ENCODE measurements around the gene AZIN2. TPM values are rescaled to one million over a fixed set of nuclear protein-coding genes. Genes with fewer than 3 reads are reported as not detected.
"Not testable (repeated sequence)": the region's sequence is repeated elsewhere in the genome, so short reads cannot be mapped to it uniquely, and the experiment has no call there.

The AZIN2 gene
- polyA plus RNA-seq, 6 donors from 2014 or later, result 0.05 to 1.9 (median 0.33) TPM; not detected in 1

DNA sequence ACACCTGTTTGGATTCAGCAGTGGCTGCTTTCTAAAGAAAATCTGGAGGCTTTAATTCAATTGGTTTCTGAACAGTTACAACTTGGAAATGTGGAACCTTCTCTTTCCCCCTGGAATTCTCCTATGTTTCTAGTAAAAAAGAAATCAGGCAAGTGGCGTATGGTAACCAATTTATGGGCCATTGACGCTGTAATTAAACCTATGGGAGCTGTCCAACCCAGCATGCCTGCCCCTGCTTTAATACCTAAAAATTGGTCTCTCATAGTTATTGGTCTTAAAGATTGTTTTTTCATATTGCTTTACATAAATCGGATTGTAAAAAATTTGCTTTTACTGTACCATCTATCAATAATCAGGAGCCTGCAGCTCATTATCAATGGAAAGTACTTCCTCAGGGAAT, 14.5 kb upstream of the AZIN2 start:
- peaks cover 4 to 16% (median 16%) of the 10 kb centered on the region in 3 donors for H3K27me3 Mint-ChIP-seq
- peaks cover 32 to 70% (median 60%) of the 10 kb centered on the region in 7 donors for H3K9me3 Mint-ChIP-seq
- ATAC-seq (ENCODE audit: low read depth in 2 of 2); DNase-seq; H3K4me1 Mint-ChIP-seq; H3K4me3 Mint-ChIP-seq; H3K27ac Mint-ChIP-seq: not testable (repeated sequence)
- peaks cover 24 to 62% of the 10 kb centered on the region in 2 donors for H3K36me3 Mint-ChIP-seq

DNA sequence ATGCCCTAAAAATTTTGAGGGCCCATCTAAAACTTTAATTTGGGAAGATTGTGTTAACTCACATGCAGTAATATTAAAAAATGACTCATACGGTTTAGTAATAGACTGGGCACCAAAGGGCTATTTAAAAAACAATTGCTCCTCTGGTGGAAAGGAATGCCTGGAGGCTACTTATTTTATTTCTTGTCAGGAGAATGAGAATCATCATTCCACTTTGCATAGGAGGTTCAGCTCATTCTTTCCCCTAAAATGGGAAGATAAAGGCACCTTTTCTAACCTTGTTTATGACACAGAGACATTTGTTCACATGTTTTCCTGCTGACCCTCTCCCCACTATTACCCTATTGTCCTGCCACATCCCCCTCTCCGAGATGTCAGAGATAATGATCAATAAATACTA, 12.8 kb upstream of the AZIN2 start:
- not testable (repeated sequence) for H3K27ac Mint-ChIP-seq; DNase-seq; H3K4me3 Mint-ChIP-seq; ATAC-seq (ENCODE audit: low read depth in 2 of 2); H3K4me1 Mint-ChIP-seq
- Mint-ChIP-seq H3K27me3 (peaks cover 0 to 16% (median 16%) of the 10 kb centered on the region in 3 donors), H3K9me3 (peaks cover 24 to 54% (median 49%) of the 10 kb centered on the region in 7 donors), H3K36me3 (peaks cover 24 to 46% of the 10 kb centered on the region in 2 donors)

DNA sequence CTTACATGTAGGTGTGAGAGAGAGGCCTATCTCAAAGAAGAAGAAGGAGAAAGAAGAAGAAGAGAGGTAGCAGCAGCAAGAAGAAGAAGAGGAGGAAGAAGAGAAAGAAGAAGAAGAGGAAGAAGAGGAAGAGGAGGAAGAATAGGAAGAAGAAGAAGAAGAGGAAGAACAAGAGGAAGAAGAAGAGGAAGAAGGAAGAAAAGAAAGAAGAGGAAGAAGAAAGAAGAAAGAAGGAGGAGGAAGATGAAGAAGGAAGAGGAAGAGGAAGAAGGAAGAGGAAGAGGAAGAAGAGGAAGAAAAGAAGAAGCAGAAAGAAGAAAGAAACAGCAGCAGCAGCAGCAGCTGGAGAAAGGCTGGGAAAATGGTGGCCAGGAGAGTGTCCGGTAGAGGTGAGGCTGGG, 10.3 kb upstream of the AZIN2 start:
- peaks cover 14 to 29% (median 25%) of the 10 kb centered on the region in 7 donors for H3K9me3 Mint-ChIP-seq
- H3K4me3 Mint-ChIP-seq, result no peak overlapping the region
- peak overlapping the region in 5 of 6 donors; percentile 2 to 73 (median 51) for H3K27ac Mint-ChIP-seq
- H3K4me1 Mint-ChIP-seq, result peaks cover 6 to 9% (median 9%) of the 10 kb centered on the region in 3 donors
- peaks cover 12 to 24% of the 10 kb centered on the region in 2 donors for H3K36me3 Mint-ChIP-seq
- peaks cover 0 to 16% (median 9%) of the 10 kb centered on the region in 3 donors for H3K27me3 Mint-ChIP-seq
- DNase-seq (no peak), ATAC-seq (ENCODE audit: low read depth in 2 of 2) (no peak)

DNA sequence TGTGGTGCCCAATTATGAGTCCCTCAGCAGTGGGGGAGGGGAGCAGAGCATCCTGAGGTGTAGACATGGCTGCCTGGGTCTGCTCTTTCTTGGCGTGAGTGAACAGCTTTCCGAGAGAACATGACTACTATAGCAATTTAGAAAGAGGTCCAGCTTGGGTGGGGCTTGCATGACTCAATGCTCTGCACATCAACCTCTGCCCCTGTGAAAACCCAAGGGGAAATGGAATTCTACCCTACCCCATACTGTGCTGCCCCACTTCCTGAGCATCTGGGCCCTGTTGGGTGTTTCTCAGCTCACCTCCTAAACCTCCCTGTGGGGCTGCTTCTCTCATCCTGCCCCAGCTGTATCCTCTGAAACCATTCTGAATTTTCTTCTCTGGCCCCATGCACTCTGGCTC, 8.2 kb upstream of the AZIN2 start:
- H3K4me3 Mint-ChIP-seq, result no peak overlapping the region
- peaks cover 0 to 11% of the 10 kb centered on the region in 2 donors for H3K36me3 Mint-ChIP-seq
- DNase-seq (no peak), ATAC-seq (ENCODE audit: low read depth in 2 of 2) (no peak)
- H3K27ac Mint-ChIP-seq, result no peak overlapping the region
- peaks cover 6 to 9% (median 9%) of the 10 kb centered on the region in 3 donors for H3K4me1 Mint-ChIP-seq
- H3K27me3 Mint-ChIP-seq, result peaks cover 2 to 18% (median 7%) of the 10 kb centered on the region in 3 donors
- peaks cover 5 to 10% (median 7%) of the 10 kb centered on the region in 7 donors for H3K9me3 Mint-ChIP-seq

DNA sequence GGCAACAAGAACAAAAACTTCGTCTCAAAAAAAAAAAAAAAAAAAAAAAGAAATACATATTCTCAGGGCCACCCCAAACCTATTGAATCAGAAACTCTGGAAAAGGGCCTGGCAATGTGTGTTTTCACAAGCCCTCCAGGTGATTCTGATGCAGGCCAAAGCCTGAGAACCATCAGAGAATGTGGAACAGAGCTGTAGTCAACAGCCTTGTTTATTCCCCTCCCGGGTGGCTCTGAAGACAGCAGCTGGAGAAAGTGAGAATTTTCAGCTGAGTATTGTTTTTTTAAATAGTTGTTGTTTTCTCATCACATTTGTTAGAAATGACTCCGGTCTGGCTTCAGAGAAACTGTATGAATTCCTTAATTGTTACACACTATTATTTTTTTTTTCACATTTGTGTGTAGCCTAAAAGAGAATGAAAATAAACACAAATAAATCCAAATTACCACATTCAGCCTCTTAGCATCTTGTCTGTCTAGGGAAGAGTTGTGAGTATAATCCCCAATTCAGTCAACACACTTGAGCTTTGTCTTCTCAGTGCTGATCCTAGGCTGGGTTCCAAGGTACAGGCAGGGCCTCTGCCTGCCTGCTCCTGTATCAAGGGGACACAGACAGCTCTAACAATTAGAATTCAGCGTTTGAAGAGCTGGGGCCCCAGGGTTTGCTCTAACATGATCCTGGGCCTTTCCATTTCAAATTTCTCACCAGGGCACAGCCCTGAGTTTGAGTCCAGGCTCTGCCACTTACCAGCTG, 6.6 kb upstream of the AZIN2 start:
- Mint-ChIP-seq H3K36me3 (peaks cover 0 to 9% of the 10 kb centered on the region in 2 donors), H3K27ac (no peak overlapping the region), H3K4me1 (peaks cover 6 to 9% (median 9%) of the 10 kb centered on the region in 3 donors), H3K27me3 (peaks cover 0 to 17% (median 16%) of the 10 kb centered on the region in 3 donors), H3K9me3 (peaks cover 0 to 9% (median 6%) of the 10 kb centered on the region in 7 donors), H3K4me3 (no peak overlapping the region)
- no peak for DNase-seq
- ATAC-seq (ENCODE audit: low read depth in 2 of 2), result no peak

DNA sequence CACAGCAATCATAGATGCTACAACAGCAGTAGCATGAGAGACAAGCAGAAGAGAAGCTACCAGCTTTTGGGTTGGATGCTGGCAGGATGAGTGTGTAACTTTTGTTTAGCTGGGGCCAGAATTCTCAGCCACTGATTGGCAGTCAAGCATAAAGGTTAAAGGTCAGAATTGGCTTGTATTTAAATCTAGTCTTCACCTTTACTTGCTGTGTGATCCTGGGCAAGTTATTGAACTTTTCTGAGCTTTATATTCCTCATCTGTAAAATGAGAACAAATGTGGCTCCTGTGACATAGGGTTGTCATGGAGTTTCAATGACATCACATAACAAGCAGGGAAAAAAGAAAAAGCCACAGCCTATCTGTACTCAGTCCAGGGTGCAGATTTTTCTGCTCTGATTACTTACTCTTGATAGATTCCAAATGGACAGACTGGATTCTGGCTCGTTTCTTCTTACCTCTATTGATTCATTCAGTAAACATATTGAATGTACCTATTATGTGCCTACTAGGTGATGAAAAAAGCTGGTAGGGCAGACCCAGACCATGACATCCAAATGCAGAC, 2.8 kb upstream of the AZIN2 start:
- Mint-ChIP-seq H3K4me1 (peaks cover 13 to 22% (median 20%) of the 10 kb centered on the region in 3 donors), H3K9me3 (no peaks in the 10 kb centered on the region), H3K27me3 (peaks cover 19 to 40% (median 24%) of the 10 kb centered on the region in 3 donors), H3K4me3 (no peak overlapping the region), H3K36me3 (no peaks in the 10 kb centered on the region), H3K27ac (no peak overlapping the region)
- no peak for ATAC-seq (ENCODE audit: low read depth in 2 of 2)
- no peak for DNase-seq

DNA sequence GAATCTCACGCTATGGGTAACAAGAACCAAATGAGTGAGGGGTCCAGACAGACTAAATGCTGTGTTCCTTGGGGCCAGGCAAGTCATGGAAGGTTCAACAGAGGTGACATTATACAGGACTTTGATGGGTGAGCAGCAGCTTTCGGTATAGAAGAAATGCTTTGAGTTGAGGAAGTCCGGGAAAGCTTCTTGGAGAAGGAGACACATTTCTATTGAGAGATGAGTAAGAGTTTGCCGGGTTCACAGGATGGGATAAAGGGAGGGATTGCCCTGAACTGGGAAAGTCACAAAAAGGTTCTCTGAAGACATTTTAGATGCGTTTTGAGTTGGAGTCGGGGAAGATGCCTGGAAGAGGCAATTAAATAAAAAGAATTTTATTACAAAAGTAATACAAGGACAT, 580 bp upstream of the AZIN2 start:
- Mint-ChIP-seq H3K4me3 (peak overlapping the region; percentile 78 to 90 (median 87)), H3K27me3 (peaks cover 19 to 49% (median 26%) of the 10 kb centered on the region in 3 donors), H3K27ac (peak overlapping the region in 2 of 6 donors; percentile 48 to 95), H3K36me3 (no peaks in the 10 kb centered on the region), H3K4me1 (peaks cover 13 to 22% (median 20%) of the 10 kb centered on the region in 3 donors), H3K9me3 (no peaks in the 10 kb centered on the region)
- DNase-seq (no peak), ATAC-seq (ENCODE audit: low read depth in 2 of 2) (no peak)

DNA sequence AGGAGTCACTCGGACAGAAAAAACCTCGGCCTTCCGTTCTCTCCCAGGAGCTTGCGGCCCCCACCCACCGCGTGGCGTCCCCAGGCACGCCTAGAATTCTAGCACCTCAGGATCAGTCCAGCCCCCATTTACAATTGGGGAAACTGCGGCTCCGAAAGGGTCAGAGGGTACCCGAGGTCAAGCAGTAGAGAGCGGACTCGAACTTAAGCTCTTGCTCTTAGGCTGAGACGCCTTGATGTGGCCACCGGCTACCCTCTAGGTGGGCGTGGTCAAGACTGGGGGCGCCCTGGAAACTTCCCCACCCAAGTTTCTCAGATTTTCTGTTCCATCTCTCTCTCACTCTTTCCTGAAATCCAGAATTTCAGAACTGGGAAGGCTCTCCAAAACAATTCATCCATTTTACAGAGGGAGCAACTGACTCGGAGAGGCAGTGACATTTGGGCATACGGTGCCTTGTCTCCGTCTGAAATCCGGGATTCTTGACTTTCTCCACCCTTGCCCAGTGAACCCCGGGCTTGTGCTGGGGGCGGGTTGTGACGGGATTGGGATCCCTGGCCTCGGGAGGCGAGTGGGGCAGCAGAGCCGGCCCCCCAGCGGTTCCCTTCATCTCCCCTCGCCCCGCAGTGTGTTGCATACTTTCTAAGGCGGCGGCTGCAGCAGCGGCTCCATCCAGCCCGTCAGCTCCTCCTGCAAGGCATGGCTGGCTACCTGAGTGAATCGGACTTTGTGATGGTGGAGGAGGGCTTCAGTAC, 777 bp downstream of the AZIN2 start:
- Mint-ChIP-seq H3K27me3 (peaks cover 12 to 60% (median 26%) of the 10 kb centered on the region in 3 donors), H3K4me1 (peaks cover 14 to 27% (median 20%) of the 10 kb centered on the region in 3 donors), H3K27ac (peak overlapping the region in 3 of 6 donors; percentile 19 to 48 (median 34)), H3K9me3 (no peaks in the 10 kb centered on the region), H3K36me3 (no peaks in the 10 kb centered on the region), H3K4me3 (peak overlapping the region; percentile 78 to 90 (median 86))
- ATAC-seq (ENCODE audit: low read depth in 2 of 2), result no peak
- no peak for DNase-seq

DNA sequence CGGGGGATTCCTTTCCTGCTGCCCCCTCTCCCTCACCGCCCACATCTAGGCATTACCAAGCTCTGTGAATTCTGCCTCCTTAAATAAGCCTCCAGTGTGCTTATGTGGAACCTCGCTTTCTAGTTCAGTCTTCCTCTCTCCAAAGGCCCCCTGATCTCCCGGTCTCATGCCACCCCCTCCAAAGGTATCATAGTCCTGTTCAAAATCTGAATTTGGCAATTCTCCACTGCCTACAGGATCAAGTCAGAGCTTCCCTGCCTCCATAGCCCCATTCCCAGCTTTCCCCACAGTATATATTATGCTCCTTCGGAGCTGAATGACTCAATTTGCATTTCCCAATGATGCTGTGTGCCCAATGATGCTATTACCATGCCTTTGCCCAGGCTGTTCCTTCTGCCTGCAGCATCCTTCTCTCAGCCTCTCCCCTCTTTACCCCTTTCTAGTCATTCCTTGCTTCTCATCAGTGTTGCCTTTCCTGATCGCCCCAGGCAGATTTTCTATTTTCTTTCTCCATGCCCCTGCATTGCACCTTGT, 1.7 kb downstream of the AZIN2 start:
- DNase-seq, result no peak
- Mint-ChIP-seq H3K4me3 (peak overlapping the region; percentile 13 to 85 (median 78)), H3K4me1 (peaks cover 16 to 27% (median 20%) of the 10 kb centered on the region in 3 donors), H3K27ac (peak overlapping the region in 1 of 6 donors; percentile 51), H3K27me3 (peaks cover 8 to 55% (median 26%) of the 10 kb centered on the region in 3 donors), H3K36me3 (no peaks in the 10 kb centered on the region), H3K9me3 (no peaks in the 10 kb centered on the region)
- no peak for ATAC-seq (ENCODE audit: low read depth in 2 of 2)

DNA sequence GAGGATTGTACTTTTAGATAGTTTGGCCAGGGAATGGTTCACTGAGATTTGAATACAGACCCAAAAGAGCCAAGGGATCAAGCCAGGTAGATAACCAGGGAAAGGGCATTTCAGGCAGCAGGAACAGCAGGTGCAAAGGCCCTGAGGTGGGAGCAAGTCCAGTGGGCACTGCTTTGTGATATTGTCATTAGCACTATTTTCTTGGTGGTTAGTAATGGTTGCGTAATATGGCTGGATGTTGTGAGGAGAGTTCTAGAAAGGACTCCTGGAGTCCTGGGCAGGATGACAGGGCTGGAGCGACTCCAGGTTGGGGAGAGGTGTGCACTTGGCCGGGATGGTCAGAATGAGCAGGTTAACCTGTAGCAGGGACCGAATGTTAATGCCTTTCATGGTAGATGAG, 4.4 kb downstream of the AZIN2 start:
- H3K27ac Mint-ChIP-seq, result peak overlapping the region in 1 of 6 donors; percentile 60
- no peaks in the 10 kb centered on the region for H3K9me3 Mint-ChIP-seq
- no peak for DNase-seq
- no peak overlapping the region for H3K4me3 Mint-ChIP-seq
- no peaks in the 10 kb centered on the region for H3K36me3 Mint-ChIP-seq
- H3K4me1 Mint-ChIP-seq, result peaks cover 25 to 33% (median 26%) of the 10 kb centered on the region in 3 donors
- no peak for ATAC-seq (ENCODE audit: low read depth in 2 of 2)
- peaks cover 6 to 43% (median 23%) of the 10 kb centered on the region in 3 donors for H3K27me3 Mint-ChIP-seq

DNA sequence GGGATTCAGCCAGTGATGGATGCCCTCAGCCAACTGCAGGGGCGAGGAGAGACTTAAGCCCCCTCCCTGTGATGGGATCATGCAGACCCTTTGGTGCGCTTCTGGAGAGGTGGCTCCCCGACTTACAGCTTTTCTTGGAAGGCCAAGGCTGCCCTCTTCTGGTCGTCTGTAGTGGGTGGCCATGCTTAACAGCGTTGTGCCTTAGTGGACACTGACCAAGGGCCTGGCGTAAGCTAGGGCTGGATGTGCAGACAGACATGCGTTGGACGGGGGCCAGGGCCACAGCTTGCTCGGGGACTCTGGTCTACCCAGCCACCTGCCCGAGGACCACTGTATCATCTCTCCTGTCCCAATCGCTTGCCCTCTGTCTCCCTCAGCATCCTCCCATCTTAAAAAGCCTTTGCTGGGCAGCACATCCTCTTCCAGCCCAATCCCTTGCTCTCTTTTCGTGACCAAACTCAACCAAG, 5.5 kb downstream of the AZIN2 start:
- no peaks in the 10 kb centered on the region for H3K9me3 Mint-ChIP-seq
- ATAC-seq (ENCODE audit: low read depth in 2 of 2) (peak; percentile 40 to 66), DNase-seq (peak; percentile 42)
- no peaks in the 10 kb centered on the region for H3K36me3 Mint-ChIP-seq
- H3K4me3 Mint-ChIP-seq, result peak overlapping the region in 2 of 8 donors; percentile 7 to 25
- peaks cover 16 to 26% (median 19%) of the 10 kb centered on the region in 3 donors for H3K4me1 Mint-ChIP-seq
- peak overlapping the region in 1 of 6 donors; percentile 35 for H3K27ac Mint-ChIP-seq
- peaks cover 3 to 37% (median 18%) of the 10 kb centered on the region in 3 donors for H3K27me3 Mint-ChIP-seq

DNA sequence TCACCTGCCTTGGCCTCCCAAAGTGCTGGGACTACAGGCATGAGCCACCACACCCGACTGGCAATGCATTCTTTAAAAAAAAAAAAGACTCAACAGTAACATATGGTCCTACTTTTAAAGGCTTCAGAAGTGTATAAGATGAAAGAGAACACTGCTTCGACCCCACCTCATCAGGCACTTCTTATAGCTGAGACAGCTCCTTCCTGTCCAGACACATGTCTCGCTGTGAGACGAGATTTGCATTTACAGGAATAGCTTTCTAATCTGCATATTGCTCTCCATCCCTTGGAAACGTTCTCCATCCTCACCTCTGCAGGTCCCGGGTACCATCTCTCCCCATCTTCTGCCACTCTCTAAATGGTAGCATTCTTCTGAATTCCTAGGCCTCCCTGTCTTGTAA, 6.7 kb downstream of the AZIN2 start:
- ATAC-seq (ENCODE audit: low read depth in 2 of 2) (peak in 1 of 2 donors; percentile 29), DNase-seq (no peak)
- no peak overlapping the region for H3K27ac Mint-ChIP-seq
- no peaks in the 10 kb centered on the region for H3K9me3 Mint-ChIP-seq
- peaks cover 0 to 26% (median 7%) of the 10 kb centered on the region in 3 donors for H3K27me3 Mint-ChIP-seq
- peaks cover 9 to 18% (median 14%) of the 10 kb centered on the region in 3 donors for H3K4me1 Mint-ChIP-seq
- no peaks in the 10 kb centered on the region for H3K36me3 Mint-ChIP-seq
- H3K4me3 Mint-ChIP-seq, result peak overlapping the region in 1 of 8 donors; percentile 53
